Stimulated activated CD8-positive, alpha-beta memory T cell treated with anti-CD3 and anti-CD28 coated beads, Interleukin-7, amount 100 ng/mL, for 4 hours (primary cell): ENCODE measurements around the gene TMEM141.
A peak's percentile ranks its signal among the peaks of the same experiment; 100 is the strongest.
"Not testable (repeated sequence)": the region's sequence is repeated elsewhere in the genome, so short reads cannot be mapped to it uniquely, and the experiment has no call there.

Source experiments
- DNase-seq, 2 donors: peaks; one replicate each; pipeline ENCODE4 v3.0.0-alpha.2; 2020; ENCODE audit warnings: low read depth in 2 of 2

Gene TMEM141

GRCh38 chr9:136794281-136794999, 3.3 kb downstream of the TMEM141 start:
- no peak for DNase-seq

- DNase-seq: no peak
Measured at GRCh38 chr9:136795000-136795348, 3.8 kb downstream of the TMEM141 start.

DNA sequence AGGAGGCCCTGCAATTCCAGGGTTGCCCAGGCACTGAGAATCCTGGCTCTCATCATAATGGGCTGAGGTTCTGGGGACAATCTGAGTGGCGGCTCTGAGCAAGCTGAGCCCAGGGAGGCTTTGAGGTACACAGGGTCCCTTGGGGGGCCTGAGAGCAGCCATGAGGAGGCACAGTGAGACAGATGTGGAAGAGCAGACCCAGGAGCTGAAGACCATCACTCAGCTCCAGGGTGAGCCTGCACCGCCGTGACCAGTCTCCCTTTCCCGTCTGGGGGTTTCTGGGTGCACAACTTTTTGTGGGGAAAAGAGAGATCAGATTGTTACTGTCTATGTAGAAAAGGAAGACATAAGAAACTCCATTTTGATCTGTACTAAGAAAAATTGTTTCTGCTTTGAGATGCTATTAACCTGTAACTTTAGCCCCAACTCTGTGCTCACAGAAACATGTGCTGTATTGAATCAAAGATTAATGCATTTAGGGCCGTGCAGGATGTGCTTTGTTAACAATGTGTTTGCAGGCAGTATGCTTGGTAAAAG, 5.2 kb downstream of the TMEM141 start, which contains the start of gene CCDC183:
TSS of gene CCDC183 (plus strand) at position 101 of the 537 bp plus-strand sequence. CDS start at position 161, 60 bp downstream.
- no peak for DNase-seq

GRCh38 chr9:136796775-136797347, 5.7 kb downstream of the TMEM141 start:
- not testable (repeated sequence) for DNase-seq

DNA sequence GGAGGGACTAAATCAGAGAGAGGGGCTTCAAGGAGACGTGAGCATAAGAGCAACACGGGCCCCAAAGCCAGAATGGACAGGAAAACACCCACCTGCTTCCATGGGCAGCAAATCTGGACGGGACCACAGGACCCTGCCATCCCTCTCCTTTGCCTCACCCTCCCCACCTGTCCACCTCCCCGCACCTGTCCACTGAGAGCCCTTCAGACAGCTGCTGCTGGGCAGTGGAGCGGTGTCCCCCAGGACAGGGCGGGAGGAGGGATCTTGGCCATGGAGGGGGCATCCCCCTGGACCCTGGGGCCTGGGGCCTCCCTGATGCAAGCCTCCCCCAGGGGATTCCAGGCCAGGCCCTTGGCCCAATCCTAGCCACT, 7.5 kb downstream of the TMEM141 start:
- DNase-seq: no peak

DNA sequence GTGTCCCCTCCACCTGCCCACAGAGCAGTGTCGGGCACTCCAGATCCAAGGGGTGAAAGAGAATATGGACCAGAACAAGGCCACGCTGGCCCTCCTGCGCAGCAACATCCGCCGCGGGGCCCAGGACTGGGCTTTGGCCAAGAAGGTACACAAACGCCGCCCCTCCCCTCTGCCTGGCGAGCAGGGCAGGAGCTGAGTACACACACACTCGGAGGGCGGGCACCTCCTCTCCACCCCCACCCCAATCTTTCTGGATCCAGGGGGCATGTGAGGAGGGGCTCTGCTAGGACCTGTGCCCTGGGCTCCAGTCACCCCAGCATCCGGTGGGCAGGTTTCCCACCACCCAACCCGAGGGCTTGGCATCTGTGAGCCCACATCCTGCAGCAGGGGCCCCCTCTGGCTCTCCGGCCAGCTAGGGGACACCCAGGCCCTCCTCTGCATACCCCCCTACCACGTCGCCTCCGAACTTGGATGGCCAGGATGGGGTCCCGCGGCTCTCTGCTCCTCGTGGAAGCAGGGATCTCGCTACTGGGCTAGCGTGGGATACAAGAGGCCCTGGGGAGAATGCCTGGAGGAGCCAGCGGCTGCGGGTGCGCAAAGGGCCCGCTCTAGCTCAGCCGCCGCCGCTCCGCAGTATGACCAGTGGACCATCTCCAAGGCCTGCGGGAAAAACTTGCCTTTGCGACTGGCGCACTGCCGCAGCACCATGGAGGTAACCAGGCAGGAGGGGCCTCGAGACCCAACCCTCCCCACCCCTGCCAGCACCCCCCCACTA, 8.1 kb downstream of the TMEM141 start:
- no peak for DNase-seq

GRCh38 chr9:136799854-136800657, 8.9 kb downstream of the TMEM141 start:
- DNase-seq: peak; percentile 81 to 89

DNA sequence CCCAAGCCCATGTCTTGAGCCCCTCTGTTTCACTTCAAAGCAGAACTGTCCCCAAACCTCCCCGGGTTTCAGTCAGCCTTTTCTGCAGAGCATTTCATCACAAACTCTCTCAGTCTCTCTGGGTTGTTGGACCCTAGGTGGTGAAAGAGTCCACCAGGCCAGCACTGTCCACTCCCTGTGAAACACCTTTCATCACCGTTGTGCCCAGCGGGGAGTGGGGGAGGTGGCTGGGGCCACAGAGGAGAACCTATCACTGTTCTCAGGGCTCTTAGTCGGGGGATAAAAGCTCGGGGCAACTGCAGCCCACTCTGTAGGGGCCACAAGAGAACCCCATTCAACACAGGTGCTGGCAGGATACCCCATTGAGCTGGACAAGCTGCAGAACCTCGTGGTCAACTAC, 11.2 kb downstream of the TMEM141 start:
- DNase-seq: no peak

DNA sequence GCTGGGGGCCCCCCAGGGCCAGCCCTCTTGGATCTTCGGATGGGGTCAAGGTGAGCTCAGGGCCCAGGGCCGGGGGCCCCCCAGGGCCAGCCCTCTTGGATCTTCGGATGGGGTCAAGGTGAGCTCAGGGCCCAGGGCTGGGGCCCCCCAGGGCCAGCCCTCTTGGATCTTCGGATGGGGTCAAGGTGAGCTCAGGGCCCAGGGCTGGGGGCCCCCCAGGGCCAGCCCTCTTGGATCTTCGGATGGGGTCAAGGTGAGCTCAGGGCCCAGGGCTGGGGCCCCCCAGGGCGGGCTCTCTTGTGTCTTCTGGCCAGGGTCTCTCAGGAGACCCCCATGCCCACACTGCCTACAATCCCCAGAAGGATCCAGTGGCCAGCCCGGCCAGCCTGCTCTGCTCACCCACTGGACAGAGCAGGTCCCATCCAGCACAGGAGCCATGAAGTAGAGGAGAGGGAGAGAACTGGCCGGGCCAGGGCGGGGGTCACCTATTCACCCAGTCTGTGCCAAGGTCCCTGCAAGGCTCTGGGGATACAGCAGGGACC, 11.9 kb downstream of the TMEM141 start:
- not testable (repeated sequence) for DNase-seq

DNA sequence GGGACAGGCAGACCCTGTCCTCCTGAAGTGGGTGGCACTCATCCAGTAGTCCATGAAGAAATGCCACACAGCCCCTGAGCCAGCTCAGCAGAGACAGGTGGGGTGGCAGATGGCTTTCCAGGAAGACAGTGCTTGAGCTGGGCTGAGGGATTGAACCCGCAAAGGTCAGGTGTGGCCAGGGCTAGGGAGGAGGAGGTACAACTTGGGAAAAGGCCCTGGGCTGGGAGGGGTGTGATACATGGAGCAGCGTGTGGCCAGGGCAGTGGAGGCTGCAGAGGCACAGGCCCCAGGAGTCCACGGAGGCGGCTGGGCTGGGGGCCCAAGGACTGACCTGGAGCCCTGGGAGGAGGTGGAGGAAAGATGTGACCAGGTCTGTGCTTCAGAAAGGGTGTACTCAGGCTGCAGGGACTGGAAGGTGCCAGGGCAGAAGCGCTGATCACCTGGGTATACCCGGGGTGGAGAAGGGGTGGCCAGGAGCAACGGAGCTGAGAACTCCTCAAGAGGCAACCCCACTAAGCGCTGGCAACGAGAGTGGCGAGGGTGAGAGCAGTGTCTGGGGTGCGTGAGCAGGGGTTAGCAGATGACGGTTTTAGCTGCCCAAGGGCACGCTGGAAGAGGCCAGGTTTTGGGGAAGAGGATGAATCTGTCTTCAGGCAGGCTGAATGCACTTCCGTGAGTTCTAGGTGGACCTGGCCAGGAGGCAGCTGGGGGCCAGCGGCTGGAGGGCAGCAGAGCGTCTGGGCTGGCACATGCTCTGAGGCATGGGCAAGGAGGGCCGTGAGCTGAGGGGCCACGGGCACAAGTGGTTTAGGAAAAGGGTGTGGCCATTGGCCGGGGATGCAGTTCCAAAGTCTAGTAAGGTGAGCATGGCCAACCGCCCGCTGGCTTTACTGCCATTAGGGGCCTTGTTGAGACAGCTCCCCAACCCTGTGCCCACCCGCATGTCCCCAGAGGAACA, 12.7 kb downstream of the TMEM141 start:
- no peak for DNase-seq

- no peak for DNase-seq
Measured at GRCh38 chr9:136804509-136805206, 13.5 kb downstream of the TMEM141 start.

DNA sequence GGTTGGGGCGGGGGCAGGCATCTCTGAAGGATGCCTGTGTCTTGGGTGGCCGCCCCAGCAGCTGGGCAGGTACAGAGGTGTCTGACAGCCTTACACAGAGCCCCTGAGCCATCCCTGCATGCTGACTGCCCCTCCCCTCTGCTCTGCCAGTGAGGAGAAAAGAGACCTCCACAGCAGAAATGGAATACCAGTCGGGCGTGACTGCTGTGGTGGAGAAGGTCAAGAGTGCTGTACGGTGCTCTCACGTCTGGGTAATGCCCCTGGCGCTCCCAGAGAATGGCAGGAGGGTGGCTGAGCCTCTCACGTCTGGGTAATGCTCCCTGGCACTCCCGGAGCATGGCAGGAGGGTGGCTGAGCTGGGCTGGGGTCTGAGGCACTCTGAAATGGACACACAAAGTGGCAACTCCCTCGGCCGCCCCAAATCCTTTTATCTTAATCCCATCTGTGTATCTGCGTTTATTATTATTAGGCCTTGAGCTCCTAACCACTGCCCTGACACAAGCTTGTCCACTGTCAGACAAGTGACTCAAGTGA, 14.1 kb downstream of the TMEM141 start:
- no peak for DNase-seq

- no peak for DNase-seq
Measured at GRCh38 chr9:136806067-136806466, 14.9 kb downstream of the TMEM141 start.

GRCh38 chr9:136806631-136807201, 15.6 kb downstream of the TMEM141 start:
- no peak for DNase-seq

GRCh38 chr9:136807281-136808074, 16.3 kb downstream of the TMEM141 start, which contains the start of gene RABL6:
Gene RABL6, plus strand, starts transcription at chr9:136807948. Its CDS starts 249 bp downstream, at chr9:136808197.
- peak; percentile 56 to 77 for DNase-seq

- DNase-seq: peak; percentile 16 to 50
Measured at GRCh38 chr9:136808075-136808805, 17.1 kb downstream of the TMEM141 start.

GRCh38 chr9:136808806-136809158, 17.6 kb downstream of the TMEM141 start:
- DNase-seq: no peak
